Stimulated activated naive CD4-positive, alpha-beta T cell treated with Interleukin-2 at 50 U/mL for 16 hours (primary cell): ENCODE results near the gene ABHD2.
"Not testable (repeated sequence)": the region's sequence is repeated elsewhere in the genome, so short reads cannot be mapped to it uniquely, and the experiment has no call there.

Experiments
- DNase-seq: peaks from one replicate; lab custom pipeline; 2025; lab: John Stamatoyannopoulos, UW

Gene ABHD2

GRCh38 chr15:89075101-89075640 is 13.1 kb upstream of the ABHD2 start:
- DNase-seq = no peak

- no peak for DNase-seq
These were observed 12.4 kb upstream of the ABHD2 start for GRCh38 chr15:89075846-89076245.

- DNase-seq = no peak
These were observed 10.5 kb upstream of the ABHD2 start for GRCh38 chr15:89077750-89078149.

GRCh38 chr15:89078851-89079810 is 9.1 kb upstream of the ABHD2 start:
- DNase-seq = no peak

- DNase-seq = no peak
These were observed 6.4 kb upstream of the ABHD2 start for GRCh38 chr15:89081878-89082277.

- DNase-seq = no peak
These were observed 5.0 kb upstream of the ABHD2 start for GRCh38 chr15:89083246-89083645.

- DNase-seq = no peak
These were observed 2.8 kb upstream of the ABHD2 start for GRCh38 chr15:89085289-89085926.

- DNase-seq = not testable (repeated sequence)
These were observed 2.3 kb upstream of the ABHD2 start for GRCh38 chr15:89085933-89086332.

GRCh38 chr15:89086390-89086789 is 1.9 kb upstream of the ABHD2 start:
- DNase-seq = not testable (repeated sequence)

GRCh38 chr15:89087161-89087829 is 961 bp upstream of the ABHD2 start:
- DNase-seq = no peak

- DNase-seq = no peak
These were observed 504 bp downstream of the ABHD2 start for GRCh38 chr15:89088605-89089315.

GRCh38 chr15:89089316-89090230 is 1.3 kb downstream of the ABHD2 start:
- DNase-seq = no peak

GRCh38 chr15:89090791-89091626 is 2.8 kb downstream of the ABHD2 start:
- DNase-seq = peak; percentile 36

GRCh38 chr15:89091627-89092220 is 3.5 kb downstream of the ABHD2 start:
- no peak for DNase-seq

GRCh38 chr15:89093509-89093908 is 5.3 kb downstream of the ABHD2 start:
- DNase-seq = no peak

- no peak for DNase-seq
These were observed 6.8 kb downstream of the ABHD2 start for GRCh38 chr15:89095073-89095472.

GRCh38 chr15:89095556-89095955 is 7.3 kb downstream of the ABHD2 start:
- DNase-seq = no peak

GRCh38 chr15:89096664-89097063 is 8.4 kb downstream of the ABHD2 start:
- DNase-seq = no peak

GRCh38 chr15:89097313-89097712 is 9.1 kb downstream of the ABHD2 start:
- no peak for DNase-seq
